ENCODE data around the gene FAM3C. TPM values are rescaled to one million over a fixed set of nuclear protein-coding genes. Genes with fewer than 3 reads are reported as not detected.
A peak's percentile ranks its signal among the peaks of the same experiment; 100 is the strongest.

FAM3C gene
- total and polyA plus RNA-seq, 7 donors = 16.0 to 26.1 (median 17.7) TPM

GRCh38 chr7:121306565-121306964 lies 89.5 kb downstream of the FAM3C start:
- Histone ChIP-seq H3K4me3 (no peak overlapping the region), H3K36me3 (ENCODE audit: insufficient read depth in 1 of 2, low read depth in 1 of 2) (no peaks in the 10 kb centered on the region), H3K27ac (no peak overlapping the region), H3K27me3 (ENCODE audit: insufficient read depth in 3 of 3, low read length in 2 of 3) (no peaks in the 10 kb centered on the region), H3K4me1 (no peaks in the 10 kb centered on the region), H3K9me3 (no peaks in the 10 kb centered on the region)
- 18 to 26% (median 22%) methylated on average over 3 of the region's 3 CpGs for WGBS, 3 donors
- DNase-seq (no peak), ATAC-seq (no peak)
- intact Hi-C loops (cut with DNase I) = no loop called here
- TF ChIP-seq CTCF (IDR thresholded peaks at IDR 0.05) = no peak

DNA sequence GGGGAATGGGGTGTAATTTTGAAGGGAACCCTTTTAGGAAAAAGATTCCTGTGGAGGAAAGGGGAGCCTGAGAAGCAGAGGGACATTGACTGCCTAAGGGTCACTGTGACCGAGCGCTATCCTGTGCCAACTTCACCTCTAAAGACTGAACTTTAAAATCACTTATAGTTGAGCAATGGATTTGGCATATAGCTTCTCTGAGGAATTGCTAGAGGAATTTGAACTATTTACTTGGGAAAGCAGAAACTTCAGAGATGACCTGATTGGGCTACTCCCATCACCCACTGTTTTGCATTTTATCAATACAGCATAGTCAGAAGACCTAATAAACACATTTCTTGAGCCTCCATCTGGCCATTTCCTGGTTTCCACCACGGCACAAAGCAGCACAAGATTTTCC lies 91.0 kb downstream of the FAM3C start:
- no peak for TF ChIP-seq CTCF (IDR thresholded peaks at IDR 0.05)
- no peak for DNase-seq
- H3K36me3 ChIP-seq (ENCODE audit: insufficient read depth in 1 of 2, low read depth in 1 of 2) = no peaks in the 10 kb centered on the region
- intact Hi-C loops (cut with DNase I) = no loop called here
- WGBS, 3 donors = 84 to 89% (median 87%) methylated on average over 3 of the region's 3 CpGs
- H3K4me1 ChIP-seq = no peaks in the 10 kb centered on the region
- no peak overlapping the region for H3K27ac ChIP-seq
- no peaks in the 10 kb centered on the region for H3K27me3 ChIP-seq (ENCODE audit: insufficient read depth in 3 of 3, low read length in 2 of 3)
- no peak overlapping the region for H3K4me3 ChIP-seq
- no peaks in the 10 kb centered on the region for H3K9me3 ChIP-seq
- no peak for ATAC-seq

DNA sequence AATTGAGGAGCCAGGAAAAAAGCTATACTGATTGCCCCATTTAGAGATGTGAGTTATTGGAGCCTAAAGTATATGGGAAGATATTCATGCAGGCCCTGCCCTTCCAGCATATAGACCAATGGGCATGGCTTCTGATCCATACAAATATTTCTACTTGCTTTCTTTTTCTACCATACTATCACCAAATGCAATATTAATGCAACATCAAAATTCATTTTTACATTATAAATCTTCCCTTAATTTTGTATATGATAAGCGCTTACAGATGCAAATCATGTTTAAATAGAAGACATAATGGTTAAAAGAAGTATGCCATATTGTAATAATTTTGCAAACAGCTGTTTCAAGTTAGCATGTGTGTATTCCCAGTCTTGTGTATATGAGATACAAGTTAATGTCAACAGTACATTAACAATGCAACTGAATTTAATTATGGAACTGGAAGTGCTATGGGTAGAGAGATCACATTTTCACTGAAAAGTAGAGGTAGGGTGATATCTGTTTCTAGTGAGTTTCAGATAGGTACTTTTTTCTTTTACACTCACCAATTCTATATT lies 91.9 kb downstream of the FAM3C start:
- TF ChIP-seq CTCF (IDR thresholded peaks at IDR 0.05) = no peak
- Histone ChIP-seq H3K27ac (no peak overlapping the region), H3K36me3 (ENCODE audit: insufficient read depth in 1 of 2, low read depth in 1 of 2) (no peaks in the 10 kb centered on the region), H3K27me3 (ENCODE audit: insufficient read depth in 3 of 3, low read length in 2 of 3) (no peaks in the 10 kb centered on the region), H3K9me3 (no peaks in the 10 kb centered on the region), H3K4me3 (no peak overlapping the region), H3K4me1 (no peaks in the 10 kb centered on the region)
- no peak for DNase-seq
- WGBS, 3 donors = 96 to 98% (median 97%) methylated on average over 1 of the region's 1 CpG
- intact Hi-C loops (cut with DNase I) = no loop called here
- no peak for ATAC-seq

DNA sequence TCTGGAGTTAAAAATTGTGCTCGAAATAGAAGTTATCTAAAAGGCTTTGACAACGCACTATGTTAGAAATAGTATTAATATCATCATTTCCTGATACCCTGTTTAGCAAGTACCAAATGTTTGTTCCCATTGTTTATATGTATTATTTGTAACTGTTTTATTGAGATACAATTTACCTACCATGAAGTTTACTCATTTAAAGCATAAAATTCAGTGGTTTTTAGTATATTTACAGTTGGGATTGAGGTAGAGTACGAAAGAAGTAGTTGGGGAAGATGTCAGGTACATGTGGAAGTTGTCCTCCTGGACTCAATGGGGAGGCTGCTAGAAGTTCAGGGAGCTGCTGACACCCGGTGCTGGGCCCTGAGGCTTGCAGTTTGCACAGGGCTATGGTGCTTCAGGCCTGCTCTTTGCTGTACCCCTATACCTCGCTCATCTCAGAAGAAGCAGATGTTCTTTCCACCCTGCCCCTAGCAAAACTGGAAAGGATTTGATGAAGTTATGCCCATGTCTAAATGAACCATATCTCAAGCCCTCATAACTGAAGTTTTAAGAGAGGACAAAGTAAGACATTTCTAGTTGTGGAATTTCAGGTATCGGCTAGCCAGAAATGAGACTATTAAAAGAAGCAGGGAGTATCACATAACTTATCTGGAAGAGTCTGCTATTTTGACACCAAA lies 92.5 kb downstream of the FAM3C start:
- TF ChIP-seq CTCF (IDR thresholded peaks at IDR 0.05) = no peak
- DNase-seq (no peak), ATAC-seq (peak in 1 of 4 donors; percentile 37)
- intact Hi-C loops (cut with DNase I) = no loop called here
- Histone ChIP-seq H3K27ac (no peak overlapping the region), H3K4me3 (no peak overlapping the region), H3K4me1 (no peaks in the 10 kb centered on the region), H3K9me3 (no peaks in the 10 kb centered on the region), H3K36me3 (ENCODE audit: insufficient read depth in 1 of 2, low read depth in 1 of 2) (no peaks in the 10 kb centered on the region), H3K27me3 (ENCODE audit: insufficient read depth in 3 of 3, low read length in 2 of 3) (no peaks in the 10 kb centered on the region)
- WGBS, 3 donors = 79 to 85% (median 84%) methylated on average over 6 of the region's 6 CpGs

Data from psoas muscle (tissue), 8 donors.